Left kidney (tissue), 2 donors: ENCODE data around the gene MED16. TPM values are rescaled to one million over a fixed set of nuclear protein-coding genes. Genes with fewer than 3 reads are reported as not detected.

ENCODE experiments used
- DNase-seq: peaks from one replicate; pipeline ENCODE4 v3.0.0-alpha.2; 2013
- polyA plus RNA-seq: library from polyadenylated mRNA; unstranded; fragments of 120-200 nt; gene quantifications from one replicate; pipeline ENCODE4 v1.2.1, GENCODE V29; 2013; ENCODE audit not compliant: insufficient read length

MED16 gene
- polyA plus RNA-seq, 1 donor, result 45.7 TPM

GRCh38 chr19:929203-929890, 36.4 kb upstream of the MED16 start:
- no peak for DNase-seq

DNA sequence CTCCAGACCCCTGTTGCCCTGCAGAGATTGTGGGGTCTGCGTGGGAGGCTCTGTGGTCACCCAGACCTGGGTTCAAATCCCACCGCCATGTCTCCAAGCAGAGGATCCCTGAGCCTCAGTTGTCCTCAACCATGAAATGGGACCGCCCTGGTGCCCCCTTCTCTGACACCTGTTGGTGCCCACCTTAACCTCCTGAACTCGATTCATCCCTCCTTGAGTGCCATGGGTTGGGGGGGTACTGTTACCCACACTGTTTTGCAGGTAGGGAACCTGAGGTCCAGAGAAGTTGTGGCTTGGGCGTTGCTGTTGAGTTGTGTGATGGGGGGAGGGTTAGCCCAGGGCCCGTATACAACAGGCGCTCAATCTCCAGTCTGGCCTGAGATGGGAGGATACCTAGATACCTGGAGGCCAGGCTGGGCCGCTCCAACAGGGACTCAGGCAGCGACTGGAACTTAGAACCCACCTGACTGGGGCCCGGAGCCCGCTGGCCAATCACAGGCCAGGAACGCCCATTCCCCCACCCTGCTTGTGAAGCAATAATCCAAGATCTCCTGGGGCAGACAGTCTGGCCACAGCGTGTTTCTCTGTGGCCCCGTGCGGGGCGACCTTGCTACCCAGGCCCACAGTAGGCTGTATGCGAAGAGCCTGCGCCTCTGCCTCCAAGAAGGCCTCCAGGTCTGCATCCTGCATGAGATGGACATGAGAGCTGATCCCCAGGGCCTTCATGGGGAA, 35.6 kb upstream of the MED16 start:
- no peak for DNase-seq

GRCh38 chr19:927780-928401, 34.9 kb upstream of the MED16 start:
- no peak for DNase-seq

DNA sequence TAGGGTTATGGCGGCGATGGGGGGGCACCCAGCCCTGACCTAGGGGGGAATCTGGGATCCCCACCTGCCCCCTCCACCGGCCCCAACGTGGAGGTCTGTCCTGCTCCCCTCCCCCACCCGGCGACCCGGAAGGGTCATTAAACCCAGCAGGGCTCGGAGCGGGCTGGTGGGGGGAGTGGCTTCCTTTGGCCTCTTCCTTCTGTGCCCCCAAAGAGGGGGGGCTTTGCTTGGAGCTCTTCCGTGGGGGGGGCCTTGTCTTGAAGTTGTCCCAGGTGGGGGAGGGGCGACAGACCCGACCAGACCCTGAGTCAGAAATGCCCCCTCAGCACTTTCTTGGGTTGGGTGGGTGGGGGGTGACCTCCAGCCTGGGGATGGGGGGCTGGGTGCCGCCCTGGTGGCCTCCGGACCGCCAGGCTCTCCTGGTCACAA, 34.4 kb upstream of the MED16 start:
- DNase-seq, result no peak

DNA sequence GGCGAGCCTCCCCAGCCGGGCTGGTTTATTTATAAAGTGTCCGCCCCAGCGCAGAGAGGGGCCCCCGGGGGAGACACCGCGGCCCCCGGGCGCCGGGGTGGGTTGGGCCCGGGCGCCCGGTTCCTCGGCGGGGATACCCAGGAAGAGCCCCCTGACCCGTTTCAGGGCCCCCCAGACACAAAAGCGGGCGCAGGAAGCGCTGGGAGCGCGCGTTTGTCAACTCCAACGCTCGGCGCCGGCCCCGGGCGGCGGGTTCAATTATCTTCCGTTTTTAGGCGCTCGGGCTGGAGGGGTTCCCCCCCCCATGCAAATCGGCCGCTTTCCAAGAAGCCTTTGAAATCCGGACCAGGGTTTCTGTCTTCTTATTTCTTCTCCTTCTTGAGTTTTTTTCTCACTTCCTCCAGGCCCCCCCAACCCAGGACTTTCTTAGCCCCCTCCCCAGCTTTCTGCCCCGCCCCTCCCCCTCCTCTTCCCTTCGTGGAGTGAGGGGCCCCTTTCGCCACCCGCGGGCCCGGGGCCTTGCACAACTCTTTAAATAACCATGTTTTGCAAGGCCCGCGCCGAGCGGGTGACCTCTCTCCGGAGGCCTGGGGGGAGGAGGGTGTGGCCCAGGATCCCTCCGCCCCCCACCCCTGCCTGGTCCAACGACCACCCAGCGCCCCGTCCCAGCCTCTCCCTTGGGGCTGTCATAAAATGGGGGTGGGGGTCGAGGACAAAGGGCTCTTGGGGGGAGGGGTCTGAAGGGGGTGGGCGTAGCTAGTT, 33.8 kb upstream of the MED16 start:
- DNase-seq, result no peak

- no peak for DNase-seq
These were observed 33.3 kb upstream of the MED16 start for GRCh38 chr19:926323-926588.

GRCh38 chr19:925526-926322, 32.7 kb upstream of the MED16 start, which contains the start of gene ARID3A:
ARID3A (plus strand) TSS chr19:926035; CDS start chr19:929529, 3,494 bp downstream.
- DNase-seq, result peak; percentile 90

DNA sequence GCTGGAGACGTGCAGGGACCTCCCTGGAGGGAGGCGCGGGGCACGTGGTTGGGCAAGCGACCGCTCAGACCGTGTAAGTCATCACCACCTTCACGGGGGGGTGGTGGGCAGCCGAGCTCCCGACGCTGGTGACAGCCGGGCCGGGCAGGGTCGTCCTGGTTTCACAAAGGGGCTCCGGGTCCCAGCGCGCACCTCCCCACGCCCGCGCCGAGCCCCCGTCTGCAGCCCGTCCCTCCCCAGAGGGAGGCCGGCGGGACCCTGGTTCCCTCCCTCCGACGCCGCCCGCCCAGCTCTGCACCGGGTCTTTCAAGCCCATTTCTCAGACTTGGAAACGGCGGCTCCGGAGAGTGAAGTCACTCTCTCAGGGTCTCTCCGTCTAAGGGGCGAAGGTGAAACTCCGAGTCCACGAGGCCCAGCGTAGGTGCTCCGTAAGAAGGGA, 32.1 kb upstream of the MED16 start:
- no peak for DNase-seq

DNA sequence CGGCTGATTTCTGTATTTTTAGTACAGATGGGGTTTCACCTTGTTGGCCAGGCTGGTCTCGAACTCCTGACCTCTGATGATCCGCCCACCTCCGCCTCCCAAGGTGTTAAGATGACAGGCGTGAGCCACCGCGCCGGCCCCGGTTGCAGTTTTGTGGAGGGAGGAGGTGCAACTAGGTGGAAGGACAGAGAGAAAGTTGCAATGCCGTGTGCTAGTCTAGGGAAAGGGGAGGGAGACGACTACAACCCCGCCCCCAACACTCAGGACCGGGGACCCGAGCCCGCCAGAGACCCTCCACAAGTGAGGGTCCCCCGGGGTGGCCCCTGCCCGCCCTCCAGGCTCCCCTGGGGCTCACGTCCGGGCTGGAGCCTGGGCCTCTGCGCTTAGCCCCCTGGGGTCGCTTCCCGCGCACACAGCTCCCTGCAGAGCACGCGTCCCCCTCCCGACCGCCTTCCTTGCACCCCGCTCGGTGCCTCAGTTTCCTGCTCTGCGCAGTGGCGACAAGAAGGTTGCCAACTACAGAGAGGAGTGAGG, 31.6 kb upstream of the MED16 start:
- DNase-seq, result no peak

GRCh38 chr19:920051-920864, 27.3 kb upstream of the MED16 start:
- DNase-seq, result no peak

- DNase-seq, result no peak
These were observed 26.4 kb upstream of the MED16 start for GRCh38 chr19:919199-920050.

GRCh38 chr19:918481-919198, 25.7 kb upstream of the MED16 start:
- no peak for DNase-seq

DNA sequence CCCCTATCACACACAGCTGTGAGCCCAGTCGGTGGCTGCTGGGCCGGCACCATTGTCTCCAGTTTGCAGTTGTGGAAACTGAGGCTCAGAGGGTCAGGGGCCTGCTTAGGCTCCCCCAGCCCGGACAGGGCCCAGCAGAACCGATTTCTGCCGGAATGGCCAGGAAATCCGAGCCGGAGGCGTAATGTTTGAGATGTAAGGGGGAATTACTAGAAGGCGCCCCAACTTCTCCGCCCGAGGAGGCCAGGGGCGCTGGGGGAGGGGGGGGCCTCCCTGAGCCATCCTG, 25.1 kb upstream of the MED16 start:
- DNase-seq, result no peak

DNA sequence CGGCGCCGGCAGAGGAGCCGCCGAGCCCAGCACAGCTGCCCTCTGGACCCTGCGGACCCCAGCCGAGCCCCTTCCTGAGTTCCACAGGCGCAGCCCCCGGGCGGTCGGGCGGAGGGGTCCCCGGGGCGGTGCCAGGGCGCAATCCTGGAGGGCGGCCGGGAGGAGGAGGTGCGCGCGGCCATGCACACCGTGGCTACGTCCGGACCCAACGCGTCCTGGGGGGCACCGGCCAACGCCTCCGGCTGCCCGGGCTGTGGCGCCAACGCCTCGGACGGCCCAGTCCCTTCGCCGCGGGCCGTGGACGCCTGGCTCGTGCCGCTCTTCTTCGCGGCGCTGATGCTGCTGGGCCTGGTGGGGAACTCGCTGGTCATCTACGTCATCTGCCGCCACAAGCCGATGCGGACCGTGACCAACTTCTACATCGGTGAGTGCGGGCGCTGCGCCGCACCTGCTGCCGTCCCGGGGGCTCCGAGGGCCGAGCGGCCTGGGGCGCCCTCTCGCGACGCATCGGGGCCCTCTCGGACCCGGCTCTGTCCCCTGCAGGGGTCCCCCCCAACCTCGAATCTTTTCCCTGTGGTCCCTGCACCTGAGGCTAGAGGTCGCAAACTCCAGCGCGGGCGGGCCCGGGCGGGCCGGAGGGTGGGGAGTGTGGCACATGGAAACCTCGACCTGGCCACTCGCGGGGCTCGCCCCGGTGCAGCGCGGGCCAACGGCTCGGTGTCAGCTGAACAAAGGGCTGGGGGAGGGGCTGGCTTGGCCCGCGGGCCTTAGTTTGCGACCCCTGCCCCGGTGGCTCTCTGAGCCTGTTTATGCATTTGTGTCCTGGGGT, 24.6 kb upstream of the MED16 start, which contains the start of gene KISS1R:
Gene KISS1R (plus strand): TSS at position 11 of the 829 bp plus-strand sequence. CDS start 170 bp downstream, at position 181.
- no peak for DNase-seq

GRCh38 chr19:916645-917322, 23.8 kb upstream of the MED16 start:
- peak; percentile 65 for DNase-seq

- no peak for DNase-seq
These were observed 20.2 kb upstream of the MED16 start, which contains the start of gene R3HDM4 for GRCh38 chr19:913080-913748. R3HDM4 (minus strand) TSS chr19:913219; CDS start chr19:913157, 62 bp downstream.
